H1 (cell line): ENCODE measurements around the gene FBXO7. TPM values are rescaled to one million over a fixed set of nuclear protein-coding genes. Genes with fewer than 3 reads are reported as not detected.

ENCODE experiments used
- FOSL1 ChIP-seq: IDR thresholded peaks from 2 replicates; pipeline ENCODE4 v1.6.1; 2011; ENCODE audit warnings: mild to moderate bottlenecking, low read depth, low read length, moderate library complexity; ENCODE audit not compliant: insufficient read depth
- JUN ChIP-seq: IDR thresholded peaks from 2 replicates; pipeline ENCODE4 v1.6.1; 2011; ENCODE audit warnings: low read depth, mild to moderate bottlenecking, improper control_type of control experiment, low read length
- POU5F1 ChIP-seq: IDR thresholded peaks from 2 replicates; pipeline ENCODE4 v1.6.1; 2011; ENCODE audit warnings: low read depth, mild to moderate bottlenecking, low read length, moderate library complexity
- RXRA ChIP-seq: IDR thresholded peaks from 2 replicates; pipeline ENCODE4 v1.6.1; 2011; ENCODE audit warnings: low read depth, mild to moderate bottlenecking, low read length, moderate library complexity; ENCODE audit not compliant: insufficient read depth
- SP1 ChIP-seq: IDR thresholded peaks from 2 replicates; pipeline ENCODE4 v1.6.1; 2011; ENCODE audit warnings: low read depth, low read length
- SP2 ChIP-seq: IDR thresholded peaks from 2 replicates; pipeline ENCODE4 v1.6.1; 2012; ENCODE audit warnings: mild to moderate bottlenecking, low read length, inconsistent platforms
- SUZ12 ChIP-seq: fragments of 200-600 bp; sonication (generic); IDR thresholded peaks from 2 replicates; pipeline ENCODE4 v1.6.1; 2012; ENCODE audit warnings: mild to moderate bottlenecking, inconsistent platforms, low read length, moderate library complexity, mixed read lengths
- ZNF274 ChIP-seq: IDR thresholded peaks from 2 replicates; pipeline ENCODE4 v1.7.0; 2012; ENCODE audit warnings: low read length, borderline replicate concordance; ENCODE audit errors: extremely low read depth
- polyA plus RNA-seq, 7 experiments: library from polyadenylated mRNA; depleted of rRNA in 3 of 7; stranded (reverse) in 5 of 7; unstranded in 2 of 7; fragments of >200 nt in 5 of 7; fragments of 200-250 nt in 2 of 7; gene quantifications; 1 replicate in 5 of 7; 2 replicates in 1 of 7; 4 replicates in 1 of 7; pipeline versions ENCODE4 v1.2.1 to v1.2.3, GENCODE V29; 2011 to 2013; ENCODE audit warnings: missing spikeins in 2 of 7, mixed read lengths in 2 of 7
- total RNA-seq: library from RNA; stranded (reverse); fragmentation: NEBNext Ultra II Directional; extraction: Animal tissue kit (Norgen Biotek cat#: 25700); gene quantifications from 2 replicates; pipeline ENCODE4 v1.2.1, GENCODE V29; 2021

Gene FBXO7
- total and polyA plus RNA-seq, 2 of the 8 experiments (the other 6 are each of a cell fraction or from before 2014, with no cell fraction given) = 62.7 to 76.1 TPM

DNA sequence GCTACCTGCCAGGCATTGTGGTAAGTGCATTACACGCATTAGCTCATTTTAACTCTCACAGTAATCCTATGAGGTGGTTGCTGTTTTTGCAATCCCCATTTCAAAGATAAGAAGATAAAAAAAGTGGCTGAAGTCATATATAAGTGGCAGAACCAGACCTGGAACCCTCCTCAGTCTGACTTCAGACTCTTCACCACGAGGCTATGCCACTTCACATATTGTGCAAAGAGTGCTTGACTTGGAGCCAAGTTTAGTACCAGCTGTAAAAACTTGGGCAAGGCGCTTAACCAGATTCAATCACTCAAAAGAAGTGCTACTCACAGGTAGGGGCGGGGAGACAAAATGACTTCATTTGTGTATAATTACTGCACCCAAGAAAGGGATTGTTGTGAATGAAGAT, 25.6 kb upstream of the FBXO7 start (continued):
- no peak for TF ChIP-seq FOSL1
- TF ChIP-seq ZNF274 = no peak
- TF ChIP-seq SP1 = no peak
- no peak for TF ChIP-seq JUN
- no peak for TF ChIP-seq SP2
- no peak for TF ChIP-seq POU5F1
- no peak for TF ChIP-seq SUZ12
- TF ChIP-seq RXRA = no peak
